ENCODE measurements around the gene DNAH3.

DNA sequence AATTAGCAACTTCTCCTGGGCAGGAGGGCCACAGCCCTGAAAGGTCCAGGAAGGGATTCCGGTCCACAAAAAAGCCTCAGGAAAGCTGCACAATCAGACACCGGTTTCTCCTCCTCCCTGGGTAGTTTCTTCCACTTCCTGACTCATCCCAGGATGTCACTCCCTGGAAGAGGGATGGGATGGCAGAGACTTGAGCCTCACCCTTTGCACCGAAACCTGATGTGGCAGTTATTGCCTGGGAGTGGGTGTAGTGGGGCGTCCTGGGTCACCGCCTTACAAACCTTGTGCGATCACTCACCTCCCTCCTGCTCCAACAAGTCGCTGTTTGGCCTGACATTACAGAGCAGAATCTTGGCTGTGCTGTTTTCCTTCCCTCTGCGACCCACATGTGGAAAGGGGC is 179.2 kb downstream of the DNAH3 start:
- TF ChIP-seq, protein P1, sequence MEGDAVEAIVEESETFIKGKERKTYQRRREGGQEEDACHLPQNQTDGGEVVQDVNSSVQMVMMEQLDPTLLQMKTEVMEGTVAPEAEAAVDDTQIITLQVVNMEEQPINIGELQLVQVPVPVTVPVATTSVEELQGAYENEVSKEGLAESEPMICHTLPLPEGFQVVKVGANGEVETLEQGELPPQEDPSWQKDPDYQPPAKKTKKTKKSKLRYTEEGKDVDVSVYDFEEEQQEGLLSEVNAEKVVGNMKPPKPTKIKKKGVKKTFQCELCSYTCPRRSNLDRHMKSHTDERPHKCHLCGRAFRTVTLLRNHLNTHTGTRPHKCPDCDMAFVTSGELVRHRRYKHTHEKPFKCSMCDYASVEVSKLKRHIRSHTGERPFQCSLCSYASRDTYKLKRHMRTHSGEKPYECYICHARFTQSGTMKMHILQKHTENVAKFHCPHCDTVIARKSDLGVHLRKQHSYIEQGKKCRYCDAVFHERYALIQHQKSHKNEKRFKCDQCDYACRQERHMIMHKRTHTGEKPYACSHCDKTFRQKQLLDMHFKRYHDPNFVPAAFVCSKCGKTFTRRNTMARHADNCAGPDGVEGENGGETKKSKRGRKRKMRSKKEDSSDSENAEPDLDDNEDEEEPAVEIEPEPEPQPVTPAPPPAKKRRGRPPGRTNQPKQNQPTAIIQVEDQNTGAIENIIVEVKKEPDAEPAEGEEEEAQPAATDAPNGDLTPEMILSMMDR (IDR thresholded peaks at IDR 0.05): no peak
- no peak for TF ChIP-seq POLR2A (IDR thresholded peaks at IDR 0.05)
